Natural killer cell (primary cell): ENCODE data around the gene TTC12. TPM values are rescaled to one million over a fixed set of nuclear protein-coding genes. Genes with fewer than 3 reads are reported as not detected.

Experiments
- ATAC-seq, 3 donors: fragments of 150-1000 bp in 2 of 3; fragments of 200-7000 bp in 1 of 3; cut with Tn5 transposase; 1 replicate in 1 of 3; 2 replicates in 2 of 3; pipeline ENCODE4 v1.10.0; 2021; ENCODE audit warnings: mild to moderate bottlenecking in 2 of 3, moderate library complexity in 2 of 3
- DNase-seq, 2 donors: peaks; one replicate each; pipeline versions ENCODE4 v3.0.0 to v3.0.0-alpha.2; 2013 to 2021; ENCODE audit warnings: mixed read lengths in 1 of 2
- H3K27ac ChIP-seq: one replicate; pipeline ENCODE4 v1.5.1; 2013; ENCODE audit warnings: mild to moderate bottlenecking, low read length
- H3K27me3 ChIP-seq: one replicate; pipeline ENCODE4 v1.6.1; 2013; ENCODE audit warnings: low read length; ENCODE audit not compliant: control insufficient read depth, insufficient read depth
- H3K36me3 ChIP-seq: one replicate; pipeline ENCODE4 v1.6.1; 2013; ENCODE audit warnings: low read length; ENCODE audit not compliant: control insufficient read depth, insufficient read depth
- H3K4me1 ChIP-seq: one replicate; pipeline ENCODE4 v1.6.1; 2013; ENCODE audit warnings: low read length; ENCODE audit not compliant: control insufficient read depth, insufficient read depth
- H3K4me3 ChIP-seq: one replicate; pipeline ENCODE4 v1.5.1; 2013; ENCODE audit warnings: low read length
- H3K9me3 ChIP-seq: one replicate; pipeline ENCODE4 v1.6.1; 2013; ENCODE audit warnings: low read length; ENCODE audit not compliant: control insufficient read depth, insufficient read depth
- H3K27ac Mint-ChIP-seq, 2 donors: one replicate each; pipeline ENCODE4 v1.8.0; 2022; ENCODE audit warnings: mild to moderate bottlenecking in 2 of 2, mixed read lengths in 2 of 2, moderate library complexity in 1 of 2
- H3K27me3 Mint-ChIP-seq, 2 donors: one replicate each; pipeline ENCODE4 v1.8.0; 2022; ENCODE audit warnings: low read depth in 2 of 2, mixed read lengths in 2 of 2
- H3K36me3 Mint-ChIP-seq: one replicate; pipeline ENCODE4 v1.8.0; 2022; ENCODE audit warnings: mixed read lengths
- H3K4me1 Mint-ChIP-seq, 2 donors: one replicate each; pipeline ENCODE4 v1.8.0; 2022; ENCODE audit warnings: mixed read lengths in 2 of 2
- H3K4me3 Mint-ChIP-seq: one replicate; pipeline ENCODE4 v1.8.0; 2022; ENCODE audit warnings: mild to moderate bottlenecking, moderate library complexity, mixed read lengths
- H3K9me3 Mint-ChIP-seq, 2 donors: one replicate each; pipeline ENCODE4 v1.8.0; 2022; ENCODE audit warnings: mixed read lengths in 2 of 2
- WGBS: methylation state at CpG from one replicate; pipeline ENCODE4 v1.1.7; 2013; ENCODE audit warnings: missing lambda C conversion rate; ENCODE audit not compliant: insufficient coverage; 5-methylcytosine and 5-hydroxymethylcytosine counted together
- intact Hi-C: fragments of 100-400 bp; cut with micrococcal nuclease; formaldehyde crosslinking; loops from one replicate; pipeline ENCODE4 v1.14.2; 2022
- total RNA-seq, 4 donors: library from RNA; stranded (reverse); fragments of 120-200 nt in 1 of 4; gene quantifications; one replicate each; pipeline versions ENCODE4 v1.2.3 to v1.2.4, GENCODE V29; 2013 to 2022
- TF ChIP-seq, protein P1 (sequence below): fragments of 200-600 bp; IDR thresholded peaks from one replicate; pipeline ENCODE4 v1.8.0; 2022; ENCODE audit warnings: antibody characterized with exemption

Gene TTC12
- total RNA-seq, 3 donors from 2014 or later (not counting 1 experiment from before 2014, with no cell fraction given): 20.8 to 25.4 (median 24.1) TPM

DNA sequence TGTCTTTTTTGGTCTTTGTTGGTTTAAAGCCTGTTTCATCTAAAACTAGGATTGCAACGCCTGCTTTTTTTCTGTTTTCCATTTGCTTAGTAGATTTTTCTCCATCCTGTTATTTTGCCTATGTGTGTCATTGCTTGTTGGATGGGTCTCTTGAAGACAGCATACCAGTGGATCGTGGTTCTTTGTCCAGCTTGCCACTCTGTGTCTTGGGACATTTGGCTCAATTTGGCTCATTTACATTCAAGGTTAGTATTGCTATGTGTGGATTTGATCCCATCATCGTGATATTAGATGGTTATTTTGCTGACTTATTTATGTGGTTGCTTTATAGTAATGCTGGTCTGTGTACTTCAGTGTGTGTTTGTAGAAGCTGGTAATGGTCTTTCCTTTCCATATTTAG is 41.8 kb downstream of the TTC12 start:
- TF ChIP-seq, protein P1, sequence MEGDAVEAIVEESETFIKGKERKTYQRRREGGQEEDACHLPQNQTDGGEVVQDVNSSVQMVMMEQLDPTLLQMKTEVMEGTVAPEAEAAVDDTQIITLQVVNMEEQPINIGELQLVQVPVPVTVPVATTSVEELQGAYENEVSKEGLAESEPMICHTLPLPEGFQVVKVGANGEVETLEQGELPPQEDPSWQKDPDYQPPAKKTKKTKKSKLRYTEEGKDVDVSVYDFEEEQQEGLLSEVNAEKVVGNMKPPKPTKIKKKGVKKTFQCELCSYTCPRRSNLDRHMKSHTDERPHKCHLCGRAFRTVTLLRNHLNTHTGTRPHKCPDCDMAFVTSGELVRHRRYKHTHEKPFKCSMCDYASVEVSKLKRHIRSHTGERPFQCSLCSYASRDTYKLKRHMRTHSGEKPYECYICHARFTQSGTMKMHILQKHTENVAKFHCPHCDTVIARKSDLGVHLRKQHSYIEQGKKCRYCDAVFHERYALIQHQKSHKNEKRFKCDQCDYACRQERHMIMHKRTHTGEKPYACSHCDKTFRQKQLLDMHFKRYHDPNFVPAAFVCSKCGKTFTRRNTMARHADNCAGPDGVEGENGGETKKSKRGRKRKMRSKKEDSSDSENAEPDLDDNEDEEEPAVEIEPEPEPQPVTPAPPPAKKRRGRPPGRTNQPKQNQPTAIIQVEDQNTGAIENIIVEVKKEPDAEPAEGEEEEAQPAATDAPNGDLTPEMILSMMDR: no peak
- Mint-ChIP-seq H3K27me3 (no peaks in the 10 kb centered on the region), H3K4me1 (peaks cover 0 to 5% of the 10 kb centered on the region in 2 donors), H3K36me3 (peaks cover 44% of the 10 kb centered on the region), H3K9me3 (peaks cover 2 to 10% of the 10 kb centered on the region in 2 donors), H3K4me3 (no peak overlapping the region), H3K27ac (no peak overlapping the region)
- H3K9me3 ChIP-seq: no peaks in the 10 kb centered on the region
- no peak overlapping the region for H3K27ac ChIP-seq
- ATAC-seq (no peak), DNase-seq (no peak)
- intact Hi-C loops: no loop called here
- H3K36me3 ChIP-seq: peaks cover 17% of the 10 kb centered on the region
- H3K4me3 ChIP-seq: no peak overlapping the region
- no peaks in the 10 kb centered on the region for H3K27me3 ChIP-seq
- WGBS: 88% methylated on average over 3 of the region's 3 CpGs
- H3K4me1 ChIP-seq: no peaks in the 10 kb centered on the region

DNA sequence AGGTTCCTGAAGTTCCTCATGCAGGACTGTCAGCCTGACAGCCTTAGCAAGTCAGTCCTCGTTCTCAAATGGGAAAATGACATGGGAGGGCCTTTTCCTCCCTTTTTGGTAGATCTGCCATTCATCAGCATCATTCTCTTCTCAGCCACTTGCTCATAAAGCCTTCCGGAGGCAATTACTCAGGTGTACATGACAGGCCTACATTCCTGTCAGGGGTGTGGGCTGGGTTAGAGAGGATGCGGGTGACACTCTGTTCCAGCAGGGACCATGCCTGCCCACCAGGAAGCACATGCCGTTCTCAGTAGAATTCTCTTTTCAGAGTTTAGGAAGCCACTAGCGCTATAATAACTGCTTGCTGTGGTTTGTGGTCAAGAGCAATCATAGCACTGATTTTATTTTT is 49.0 kb downstream of the TTC12 start:
- Mint-ChIP-seq H3K9me3 (no peaks in the 10 kb centered on the region), H3K27me3 (no peaks in the 10 kb centered on the region), H3K4me1 (peaks cover 14 to 18% of the 10 kb centered on the region in 2 donors), H3K4me3 (no peak overlapping the region), H3K27ac (no peak overlapping the region), H3K36me3 (peaks cover 13% of the 10 kb centered on the region)
- Histone ChIP-seq H3K36me3 (peaks cover 29% of the 10 kb centered on the region), H3K4me1 (peaks cover 4% of the 10 kb centered on the region), H3K27me3 (no peaks in the 10 kb centered on the region), H3K27ac (no peak overlapping the region), H3K4me3 (no peak overlapping the region), H3K9me3 (no peaks in the 10 kb centered on the region)
- no peak for ATAC-seq
- 27% methylated on average over 5 of the region's 5 CpGs for WGBS
- DNase-seq: no peak
- TF ChIP-seq, protein P1: no peak
- intact Hi-C loops: no loop called here

GRCh38 chr11:113363996-113364641 is 49.7 kb downstream of the TTC12 start:
- H3K27me3 ChIP-seq: no peaks in the 10 kb centered on the region
- peaks cover 4% of the 10 kb centered on the region for H3K4me1 ChIP-seq
- H3K36me3 ChIP-seq: peaks cover 30% of the 10 kb centered on the region
- Mint-ChIP-seq H3K9me3 (no peaks in the 10 kb centered on the region), H3K27ac (no peak overlapping the region), H3K4me3 (no peak overlapping the region), H3K27me3 (no peaks in the 10 kb centered on the region), H3K4me1 (peaks cover 14 to 18% of the 10 kb centered on the region in 2 donors), H3K36me3 (peaks cover 8% of the 10 kb centered on the region)
- H3K9me3 ChIP-seq: no peaks in the 10 kb centered on the region
- 81% methylated on average over 7 of the region's 7 CpGs for WGBS
- H3K4me3 ChIP-seq: no peak overlapping the region
- ATAC-seq: no peak
- DNase-seq: no peak
- TF ChIP-seq, protein P1: no peak
- no peak overlapping the region for H3K27ac ChIP-seq
- intact Hi-C loops: no loop called here

DNA sequence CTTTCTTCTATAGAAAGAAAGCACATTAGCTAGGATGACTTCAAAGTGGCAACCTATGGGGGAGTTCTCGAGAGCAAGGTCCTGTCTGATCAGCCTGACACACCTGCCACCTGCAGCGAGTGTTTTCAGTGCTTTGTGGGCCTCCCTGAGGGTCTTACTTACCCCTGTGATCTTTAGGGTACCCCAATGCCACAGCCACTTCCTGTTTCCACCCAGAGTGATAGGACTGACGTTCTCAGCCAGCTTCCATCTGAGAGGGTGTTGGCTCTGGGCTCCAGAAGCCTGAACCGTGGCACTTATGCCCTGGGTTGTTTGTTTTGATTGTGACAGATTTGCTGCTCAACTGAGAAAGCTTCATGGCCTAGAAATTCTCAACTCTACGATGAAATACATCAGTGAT is 51.5 kb downstream of the TTC12 start:
- peaks cover 22% of the 10 kb centered on the region for H3K36me3 ChIP-seq
- no peaks in the 10 kb centered on the region for H3K27me3 Mint-ChIP-seq
- no peaks in the 10 kb centered on the region for H3K9me3 Mint-ChIP-seq
- H3K27me3 ChIP-seq: no peaks in the 10 kb centered on the region
- intact Hi-C loops: no loop called here
- no peak overlapping the region for H3K4me3 Mint-ChIP-seq
- peaks cover 4% of the 10 kb centered on the region for H3K4me1 ChIP-seq
- no peak for ATAC-seq
- no peak overlapping the region for H3K4me3 ChIP-seq
- no peaks in the 10 kb centered on the region for H3K9me3 ChIP-seq
- H3K36me3 Mint-ChIP-seq: peaks cover 8% of the 10 kb centered on the region
- peaks cover 14 to 18% of the 10 kb centered on the region in 2 donors for H3K4me1 Mint-ChIP-seq
- TF ChIP-seq, protein P1: no peak
- H3K27ac ChIP-seq: no peak overlapping the region
- no peak overlapping the region for H3K27ac Mint-ChIP-seq
- 38% methylated on average over 5 of the region's 5 CpGs for WGBS
- DNase-seq: peak in 1 of 2 donors; percentile 10
